HG03097 (cell line): ENCODE results near the gene PPM1N.
A peak's percentile ranks its signal among the peaks of the same experiment; 100 is the strongest.

Experiments used
- ATAC-seq: cut with Tn5 transposase; IDR thresholded peaks from one replicate; pipeline ENCODE4 v1.9.1; 2021; ENCODE audit not compliant: unreplicated experiment, low FRiP score

Gene PPM1N, protein sequence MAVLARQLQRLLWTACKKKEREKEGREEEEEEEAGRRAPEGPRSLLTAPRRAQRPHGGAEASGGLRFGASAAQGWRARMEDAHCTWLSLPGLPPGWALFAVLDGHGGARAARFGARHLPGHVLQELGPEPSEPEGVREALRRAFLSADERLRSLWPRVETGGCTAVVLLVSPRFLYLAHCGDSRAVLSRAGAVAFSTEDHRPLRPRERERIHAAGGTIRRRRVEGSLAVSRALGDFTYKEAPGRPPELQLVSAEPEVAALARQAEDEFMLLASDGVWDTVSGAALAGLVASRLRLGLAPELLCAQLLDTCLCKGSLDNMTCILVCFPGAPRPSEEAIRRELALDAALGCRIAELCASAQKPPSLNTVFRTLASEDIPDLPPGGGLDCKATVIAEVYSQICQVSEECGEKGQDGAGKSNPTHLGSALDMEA

GRCh38 chr19:45498411-45499195 lies at the start of gene PPM1N:
Gene PPM1N, plus strand, starts transcription at chr19:45498443. Its CDS starts 30 bp downstream, at chr19:45498473.
- no peak for ATAC-seq

DNA sequence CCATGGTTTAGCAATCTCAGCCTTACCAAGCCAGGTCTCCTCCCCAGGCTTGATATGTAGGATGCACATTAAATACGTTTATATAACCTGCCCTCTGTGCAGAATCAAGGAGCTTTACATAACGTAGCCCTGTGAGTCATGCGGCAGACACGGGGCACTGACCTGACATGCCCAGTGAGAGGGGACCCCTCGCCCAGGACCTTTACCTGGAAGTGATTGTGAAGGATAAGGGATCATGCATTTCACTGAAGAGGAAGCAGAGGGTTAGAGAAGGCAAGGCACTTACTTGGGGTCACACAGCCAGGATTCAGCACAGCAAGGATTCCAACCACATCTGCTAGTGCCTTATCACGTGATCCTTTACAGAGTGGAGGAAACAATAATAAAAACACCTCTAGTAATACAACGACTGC lies 49.4 kb upstream of the PPM1N start:
- ATAC-seq: no peak

DNA sequence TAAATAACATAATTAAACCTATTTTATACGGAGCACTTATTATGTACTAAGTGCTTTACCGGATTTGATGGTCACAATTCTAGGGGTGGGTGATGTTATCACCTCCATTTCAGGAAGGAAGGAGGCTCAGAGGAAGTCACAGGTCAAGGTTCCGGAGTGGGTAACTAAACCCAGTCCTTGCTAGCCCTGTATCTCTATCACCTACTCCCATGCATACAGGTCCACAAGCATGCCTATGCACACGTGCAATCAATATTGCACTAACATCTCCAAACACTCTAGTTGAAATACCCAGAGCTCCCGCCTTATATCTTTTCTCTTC lies 48.3 kb upstream of the PPM1N start:
- ATAC-seq: no peak

GRCh38 chr19:45451131-45451849 lies 47.0 kb upstream of the PPM1N start:
- peak; percentile 17 for ATAC-seq

- no peak for ATAC-seq
Observed at GRCh38 chr19:45451850-45452387, 46.3 kb upstream of the PPM1N start.

DNA sequence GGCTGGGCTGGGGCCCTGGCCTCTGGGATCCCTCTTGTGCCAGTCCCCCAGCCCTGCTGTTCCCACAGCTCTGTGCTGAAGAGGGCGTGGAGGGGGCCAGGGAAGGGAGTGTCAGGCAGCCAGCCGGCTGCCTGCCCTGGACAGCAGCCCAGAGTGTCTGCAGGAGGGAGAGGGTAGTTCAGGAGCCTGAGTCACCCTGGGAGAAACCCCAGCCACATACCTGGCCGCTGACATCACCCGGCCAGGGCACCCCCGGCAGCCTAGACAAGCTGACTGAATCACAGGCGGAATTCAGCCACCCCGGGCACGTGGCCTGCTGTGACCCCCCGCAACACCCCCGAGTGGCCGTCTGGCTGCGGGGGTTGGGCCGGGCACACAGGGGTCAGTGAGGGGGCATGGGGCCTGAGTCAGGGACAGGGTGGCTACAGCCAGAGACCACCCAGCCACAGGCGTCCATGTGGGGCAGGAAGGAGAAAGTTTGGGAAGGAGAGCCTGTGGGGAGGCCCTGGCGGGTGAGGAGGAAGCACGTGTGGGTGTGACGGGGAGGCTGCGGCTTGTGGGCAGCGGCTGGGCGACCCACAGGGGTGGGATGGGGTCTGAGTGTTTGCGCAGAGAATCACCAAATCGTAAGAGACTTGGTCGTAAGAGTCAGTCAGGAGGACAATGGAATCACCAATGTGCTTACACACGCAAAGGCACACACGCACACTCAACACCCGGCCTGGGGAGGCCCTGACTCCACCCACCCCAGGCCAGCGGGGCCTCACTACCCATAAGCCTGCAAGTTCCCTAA lies 42.3 kb upstream of the PPM1N start:
- ATAC-seq: no peak

DNA sequence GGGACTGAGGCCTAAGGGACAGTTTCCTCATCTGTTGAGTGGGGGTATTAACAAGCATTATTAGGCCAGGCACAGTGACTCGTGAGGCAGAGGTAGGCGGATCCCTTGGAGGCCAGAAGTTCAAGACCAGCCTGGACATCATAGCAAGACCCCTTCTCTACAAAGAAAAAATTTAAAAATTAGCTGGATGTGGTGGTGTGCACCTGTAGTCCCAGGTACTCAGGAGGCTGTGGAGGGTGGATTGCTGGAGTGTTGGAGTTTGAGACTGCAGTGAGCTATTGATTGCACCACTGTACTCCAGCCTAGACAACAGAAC lies 41.8 kb upstream of the PPM1N start:
- ATAC-seq: no peak

DNA sequence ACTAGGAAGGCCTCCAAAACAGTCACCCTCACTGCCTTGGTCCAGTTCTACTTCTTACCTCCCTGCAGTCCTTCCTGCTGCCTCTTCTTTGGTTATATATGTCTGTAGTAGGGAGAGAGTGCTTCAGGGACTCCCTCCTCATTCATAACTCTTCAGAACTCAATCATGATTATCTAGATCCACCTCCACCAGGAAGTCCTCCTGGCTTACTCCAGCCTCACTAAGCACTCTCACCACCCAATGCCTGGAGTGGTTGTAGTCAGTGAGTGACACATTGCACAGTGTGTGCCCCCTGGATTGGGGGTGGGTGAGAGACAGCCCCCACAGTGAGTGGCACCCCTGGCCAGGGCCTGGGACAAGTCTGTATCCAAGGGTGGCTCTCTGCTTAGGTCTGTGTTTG lies 40.5 kb upstream of the PPM1N start:
- ATAC-seq: no peak

DNA sequence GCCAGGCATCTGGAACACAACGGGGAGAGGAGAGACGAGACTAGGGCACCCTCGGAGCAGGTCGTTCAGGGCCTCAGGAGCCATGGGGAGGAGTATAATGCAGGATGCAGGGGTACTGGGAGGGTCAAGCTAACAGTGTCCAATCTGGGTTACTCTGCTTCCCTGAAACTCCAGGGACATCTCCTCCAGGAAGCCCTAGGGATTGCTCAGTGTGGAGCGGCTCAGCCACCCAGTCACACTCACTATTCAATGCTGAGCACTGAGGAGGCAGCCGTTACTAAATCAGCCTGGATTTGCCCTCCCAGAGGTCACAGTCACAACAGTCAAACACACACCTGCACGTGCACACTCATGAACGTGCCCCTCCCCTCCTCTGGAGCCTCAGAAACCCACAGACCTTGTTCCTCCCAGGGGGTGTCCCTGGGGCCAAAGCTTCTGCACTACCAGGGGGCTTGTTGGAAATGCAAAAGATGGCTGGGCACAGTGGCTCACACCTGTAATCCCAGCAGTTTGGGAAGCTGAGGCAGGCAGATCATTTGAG lies 37.4 kb upstream of the PPM1N start:
- ATAC-seq: no peak

- ATAC-seq: no peak
Observed at GRCh38 chr19:45462174-45462573, 36.1 kb upstream of the PPM1N start.

- ATAC-seq: no peak
Observed at GRCh38 chr19:45463241-45463640, 35.0 kb upstream of the PPM1N start.

DNA sequence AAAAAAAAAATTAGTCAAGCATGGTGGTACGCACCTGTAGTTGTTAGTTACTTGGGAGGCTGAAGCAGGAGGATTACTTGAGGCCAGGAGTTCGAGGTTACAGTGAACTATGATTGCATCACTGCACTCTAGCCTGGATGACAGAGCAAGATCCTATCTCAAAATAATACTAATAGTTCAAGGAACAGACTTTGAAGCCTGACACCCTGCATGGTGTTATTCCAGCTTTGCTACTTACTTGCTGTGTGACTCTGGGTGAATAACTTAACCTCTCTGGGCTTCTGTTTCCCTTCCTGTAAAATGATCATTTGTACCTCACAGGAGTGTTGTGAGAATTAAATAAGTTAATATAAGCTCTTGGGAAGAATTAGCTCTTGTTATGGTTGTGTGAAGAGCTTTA lies 34.0 kb upstream of the PPM1N start:
- no peak for ATAC-seq

DNA sequence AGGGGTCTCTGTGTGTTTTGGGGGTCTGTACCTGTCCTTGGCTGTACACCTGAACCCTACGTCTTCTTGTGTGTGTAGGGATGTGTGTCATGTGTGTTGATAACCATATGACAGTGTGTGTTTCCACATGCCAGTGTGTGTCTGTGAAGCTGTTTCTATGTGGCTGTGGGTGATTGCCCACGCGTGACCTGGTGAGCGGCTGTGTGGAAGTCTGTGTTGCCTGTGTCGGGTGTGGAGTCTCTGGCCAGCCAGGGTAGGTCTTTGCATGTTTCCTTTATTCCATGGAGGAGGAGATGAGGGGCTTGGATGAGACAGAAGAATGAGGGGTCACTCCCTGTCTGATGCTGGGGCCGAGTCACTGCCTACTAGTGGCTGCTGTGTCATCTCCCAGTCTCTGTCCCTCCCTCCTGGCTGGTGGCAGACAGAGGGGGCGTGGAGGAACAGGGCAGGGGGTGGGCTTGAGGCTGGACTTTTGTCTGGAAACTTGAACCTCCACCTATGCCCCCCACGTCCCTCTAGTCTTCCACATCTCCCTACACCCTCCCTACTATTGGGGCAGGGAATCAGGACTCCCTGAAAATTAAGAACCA lies 33.3 kb upstream of the PPM1N start:
- ATAC-seq: no peak

- ATAC-seq: no peak
Observed at GRCh38 chr19:45467115-45467455, 31.2 kb upstream of the PPM1N start.

GRCh38 chr19:45467456-45468158 lies 30.6 kb upstream of the PPM1N start, which contains the start of gene FOSB:
Gene FOSB, plus strand, starts transcription at chr19:45467996. Its CDS starts 591 bp downstream, at chr19:45468587.
- peak; percentile 45 for ATAC-seq

GRCh38 chr19:45468159-45468651 lies 30.0 kb upstream of the PPM1N start:
- ATAC-seq: no peak

DNA sequence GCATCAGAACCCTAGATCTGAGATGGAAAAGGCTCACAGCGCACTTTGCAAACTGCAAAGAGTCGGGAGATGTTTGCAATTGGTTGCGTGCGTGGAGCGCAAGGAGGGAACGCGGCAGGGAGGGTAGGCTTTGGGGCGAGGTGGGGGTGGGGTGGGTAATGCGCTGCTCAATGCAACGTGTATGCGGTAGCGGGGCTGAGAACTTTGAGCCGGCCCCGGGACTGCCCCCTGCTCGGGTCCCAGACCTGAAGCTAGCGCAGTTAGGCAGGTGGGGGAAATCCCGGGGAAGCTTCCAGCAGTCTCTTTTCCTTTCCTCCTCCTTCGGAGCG lies 29.5 kb upstream of the PPM1N start:
- no peak for ATAC-seq

- peak; percentile 57 for ATAC-seq
Observed at GRCh38 chr19:45469132-45469944, 28.9 kb upstream of the PPM1N start.
